ENCODE measurements around the gene VAMP3. TPM values are rescaled to one million over a fixed set of nuclear protein-coding genes. Genes with fewer than 3 reads are reported as not detected.
A peak's percentile ranks its signal among the peaks of the same experiment; 100 is the strongest.

VAMP3 gene
- total RNA-seq, 4 donors from 2014 or later, result 99.9 to 128 (median 112) TPM

DNA sequence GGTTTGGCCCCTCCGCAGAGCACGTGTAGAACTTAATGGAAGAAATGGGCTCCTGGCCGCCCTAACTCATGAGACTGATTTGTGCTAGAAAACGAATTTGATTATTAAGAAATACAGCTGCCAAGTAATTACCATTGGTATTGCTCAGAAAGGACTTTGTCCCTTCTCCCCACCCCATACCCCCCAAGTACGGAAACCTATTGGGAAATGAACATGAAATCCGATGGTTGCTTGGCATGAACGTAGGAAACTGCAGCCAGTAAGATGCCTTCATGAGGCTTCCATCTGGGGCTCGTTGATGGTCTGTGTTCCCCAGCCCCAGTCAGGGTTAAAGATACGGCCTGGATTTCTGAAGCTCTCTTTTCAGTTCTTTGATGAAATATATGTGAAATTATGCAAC lies 34.4 kb downstream of the VAMP3 start:
- TF ChIP-seq POLR2AphosphoS5 (IDR thresholded peaks at IDR 0.05), result no peak
- no peak for TF ChIP-seq EP300 (IDR thresholded peaks at IDR 0.05)
- TF ChIP-seq POLR2A (IDR thresholded peaks at IDR 0.05), result no peak
- TF ChIP-seq, protein P1, sequence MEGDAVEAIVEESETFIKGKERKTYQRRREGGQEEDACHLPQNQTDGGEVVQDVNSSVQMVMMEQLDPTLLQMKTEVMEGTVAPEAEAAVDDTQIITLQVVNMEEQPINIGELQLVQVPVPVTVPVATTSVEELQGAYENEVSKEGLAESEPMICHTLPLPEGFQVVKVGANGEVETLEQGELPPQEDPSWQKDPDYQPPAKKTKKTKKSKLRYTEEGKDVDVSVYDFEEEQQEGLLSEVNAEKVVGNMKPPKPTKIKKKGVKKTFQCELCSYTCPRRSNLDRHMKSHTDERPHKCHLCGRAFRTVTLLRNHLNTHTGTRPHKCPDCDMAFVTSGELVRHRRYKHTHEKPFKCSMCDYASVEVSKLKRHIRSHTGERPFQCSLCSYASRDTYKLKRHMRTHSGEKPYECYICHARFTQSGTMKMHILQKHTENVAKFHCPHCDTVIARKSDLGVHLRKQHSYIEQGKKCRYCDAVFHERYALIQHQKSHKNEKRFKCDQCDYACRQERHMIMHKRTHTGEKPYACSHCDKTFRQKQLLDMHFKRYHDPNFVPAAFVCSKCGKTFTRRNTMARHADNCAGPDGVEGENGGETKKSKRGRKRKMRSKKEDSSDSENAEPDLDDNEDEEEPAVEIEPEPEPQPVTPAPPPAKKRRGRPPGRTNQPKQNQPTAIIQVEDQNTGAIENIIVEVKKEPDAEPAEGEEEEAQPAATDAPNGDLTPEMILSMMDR (IDR thresholded peaks at IDR 0.05), result no peak
- no peak for ATAC-seq
- Histone ChIP-seq H3K36me3 (peaks cover under 1 to 92% of the 10 kb centered on the region in 2 donors), H3K9me3 (no peaks in the 10 kb centered on the region), H3K4me1 (no peaks in the 10 kb centered on the region), H3K27ac (no peak overlapping the region), H3K27me3 (no peaks in the 10 kb centered on the region), H3K4me3 (no peak overlapping the region)
- WGBS, 2 donors (ENCODE audit: low coverage in 1 of 2), result 67 to 84% methylated on average over 6 to 8 of the region's 9 CpGs

DNA sequence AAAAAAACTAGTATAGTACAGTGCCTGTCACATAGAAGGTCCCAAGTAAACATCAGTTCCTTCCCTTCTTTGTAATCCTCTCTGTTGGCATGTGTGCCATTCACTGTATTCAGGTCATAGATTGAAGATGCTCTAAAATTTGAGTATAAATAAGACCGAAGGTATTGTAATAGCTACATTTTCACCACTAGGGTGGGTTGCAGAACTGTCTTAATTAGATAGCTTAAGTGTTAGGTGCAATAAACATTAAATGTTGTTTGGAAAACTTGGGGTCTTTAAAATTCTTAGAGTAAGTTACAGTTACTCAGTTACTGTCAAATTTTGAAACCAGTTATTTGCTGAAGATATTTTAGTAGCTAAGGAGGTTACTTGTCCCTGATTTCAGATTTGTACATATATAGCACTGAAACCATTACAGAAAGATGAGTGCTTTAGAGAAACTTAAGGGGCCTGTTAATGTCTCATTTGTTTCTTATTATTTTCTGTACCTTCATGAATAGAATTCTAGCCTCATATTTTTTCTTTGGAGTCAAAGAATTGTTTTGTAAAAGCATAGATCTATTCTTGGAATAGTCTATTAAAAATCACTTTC lies 37.3 kb downstream of the VAMP3 start:
- H3K36me3 ChIP-seq, result peaks cover 7 to 92% of the 10 kb centered on the region in 2 donors
- no peak for TF ChIP-seq POLR2AphosphoS5 (IDR thresholded peaks at IDR 0.05)
- TF ChIP-seq, protein P1 (IDR thresholded peaks at IDR 0.05), result peak; percentile 27 to 43 (median 32)
- H3K27me3 ChIP-seq, result no peaks in the 10 kb centered on the region
- H3K4me3 ChIP-seq, result no peak overlapping the region
- no peak for ATAC-seq
- 24 to 50% methylated on average over 1 of the region's 1 CpG for WGBS, 2 donors (ENCODE audit: low coverage in 1 of 2)
- peaks cover 0 to 4% (median 0%) of the 10 kb centered on the region in 3 donors for H3K9me3 ChIP-seq
- H3K27ac ChIP-seq, result no peak overlapping the region
- H3K4me1 ChIP-seq, result no peaks in the 10 kb centered on the region

DNA sequence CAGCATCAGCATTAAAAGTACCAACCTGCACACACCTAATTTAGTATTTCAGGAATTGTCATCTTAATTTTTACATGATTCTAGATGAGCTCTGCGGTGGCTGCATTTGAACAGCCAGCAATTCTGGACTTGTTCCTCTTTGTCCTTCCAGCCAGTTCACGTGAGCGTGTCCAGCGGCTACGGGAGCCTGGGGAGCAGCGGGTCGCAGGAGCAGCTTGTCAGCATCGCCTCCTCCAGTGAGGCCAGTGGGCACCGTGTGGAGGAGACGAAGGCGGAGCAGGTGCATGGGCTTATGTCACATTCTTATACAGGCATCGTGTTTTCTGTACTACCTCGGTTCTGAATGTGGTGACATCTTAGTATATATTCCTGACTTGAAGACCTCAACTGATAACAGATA lies 38.6 kb downstream of the VAMP3 start:
- 91 to 98% methylated on average over 8 to 12 of the region's 13 CpGs for WGBS, 2 donors (ENCODE audit: low coverage in 1 of 2)
- Histone ChIP-seq H3K9me3 (peaks cover 0 to 13% (median 0%) of the 10 kb centered on the region in 3 donors), H3K4me1 (no peaks in the 10 kb centered on the region), H3K27me3 (no peaks in the 10 kb centered on the region), H3K4me3 (no peak overlapping the region), H3K36me3 (peaks cover 7 to 91% of the 10 kb centered on the region in 2 donors), H3K27ac (no peak overlapping the region)
- TF ChIP-seq POLR2AphosphoS5 (IDR thresholded peaks at IDR 0.05) (no peak), EP300 (IDR thresholded peaks at IDR 0.05) (no peak), POLR2A (IDR thresholded peaks at IDR 0.05) (no peak)
- TF ChIP-seq, protein P1 (IDR thresholded peaks at IDR 0.05), result no peak
- ATAC-seq, result no peak

DNA sequence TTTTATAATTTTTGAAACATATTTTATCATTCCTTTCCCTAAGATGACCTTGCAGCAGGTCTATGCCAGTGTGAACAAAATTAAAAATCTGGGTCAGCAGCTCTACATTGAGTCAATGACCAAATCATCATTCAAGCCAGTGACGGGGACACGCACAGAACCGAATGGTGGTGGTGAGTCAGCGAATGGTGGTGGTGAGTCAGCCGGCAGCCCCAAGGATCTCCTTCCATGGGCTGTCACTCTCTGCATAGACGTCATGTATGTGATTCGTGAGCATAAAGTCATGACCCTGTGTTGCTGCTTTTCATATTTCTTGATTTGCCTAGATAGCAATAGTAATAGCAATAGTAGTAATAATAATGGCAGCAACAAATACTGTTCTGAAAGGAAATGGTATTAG lies 39.3 kb downstream of the VAMP3 start:
- Histone ChIP-seq H3K9me3 (peaks cover 0 to 13% (median 0%) of the 10 kb centered on the region in 3 donors), H3K36me3 (peaks cover 7 to 91% of the 10 kb centered on the region in 2 donors), H3K27me3 (no peaks in the 10 kb centered on the region), H3K4me1 (no peaks in the 10 kb centered on the region), H3K27ac (no peak overlapping the region), H3K4me3 (no peak overlapping the region)
- TF ChIP-seq POLR2A (IDR thresholded peaks at IDR 0.05) (no peak), POLR2AphosphoS5 (IDR thresholded peaks at IDR 0.05) (no peak), EP300 (IDR thresholded peaks at IDR 0.05) (no peak)
- TF ChIP-seq, protein P1 (IDR thresholded peaks at IDR 0.05), result no peak
- no peak for ATAC-seq
- 64 to 84% methylated on average over 4 to 7 of the region's 7 CpGs for WGBS, 2 donors (ENCODE audit: low coverage in 1 of 2)

DNA sequence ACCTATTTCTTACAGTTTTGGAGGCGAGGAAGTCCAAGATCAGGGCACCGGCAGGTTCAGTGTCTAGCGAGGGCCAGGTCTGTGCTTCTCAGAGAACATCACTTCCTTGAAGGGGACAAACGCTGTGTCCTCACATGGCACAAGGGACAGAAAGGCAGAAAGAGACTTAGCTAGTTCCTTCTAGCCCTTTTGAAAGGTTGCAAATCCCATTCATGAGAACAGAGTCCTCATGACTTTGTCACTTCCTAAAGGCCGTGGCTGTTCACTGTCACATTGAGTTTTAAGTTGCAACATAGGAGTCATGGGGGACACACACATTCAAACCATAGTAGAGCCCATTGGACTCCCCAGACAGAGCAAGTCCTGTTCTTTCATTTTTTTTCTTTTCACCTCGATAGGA lies 40.4 kb downstream of the VAMP3 start:
- Histone ChIP-seq H3K4me1 (no peaks in the 10 kb centered on the region), H3K27me3 (no peaks in the 10 kb centered on the region), H3K27ac (no peak overlapping the region), H3K36me3 (peaks cover 7 to 85% of the 10 kb centered on the region in 2 donors), H3K9me3 (peaks cover 0 to 13% (median 0%) of the 10 kb centered on the region in 3 donors), H3K4me3 (no peak overlapping the region)
- no peak for ATAC-seq
- 89 to 95% methylated on average over 6 of the region's 6 CpGs for WGBS, 2 donors (ENCODE audit: low coverage in 1 of 2)
- TF ChIP-seq POLR2A (IDR thresholded peaks at IDR 0.05) (no peak), POLR2AphosphoS5 (IDR thresholded peaks at IDR 0.05) (no peak), EP300 (IDR thresholded peaks at IDR 0.05) (no peak)
- TF ChIP-seq, protein P1 (IDR thresholded peaks at IDR 0.05), result no peak

Data from gastroesophageal sphincter (tissue), 4 donors.